HG03565 (cell line): ENCODE results near the gene IMMP1L.

Experiments used
- ATAC-seq: cut with Tn5 transposase; IDR thresholded peaks from one replicate; pipeline ENCODE4 v1.9.1; 2021; ENCODE audit warnings: mild to moderate bottlenecking, moderate library complexity; ENCODE audit not compliant: unreplicated experiment

Gene IMMP1L

GRCh38 chr11:31477528-31478222 is 31.7 kb downstream of the IMMP1L start:
- no peak for ATAC-seq

- ATAC-seq, result no peak
These were observed 35.3 kb downstream of the IMMP1L start for GRCh38 chr11:31474083-31474482.

- ATAC-seq, result no peak
These were observed 45.0 kb downstream of the IMMP1L start for GRCh38 chr11:31464436-31464835.

GRCh38 chr11:31455177-31455576 is 54.2 kb downstream of the IMMP1L start:
- ATAC-seq, result no peak

- ATAC-seq, result no peak
These were observed 58.6 kb downstream of the IMMP1L start for GRCh38 chr11:31450841-31451240.

GRCh38 chr11:31449040-31449439 is 60.4 kb downstream of the IMMP1L start:
- ATAC-seq, result no peak

GRCh38 chr11:31445621-31446020 is 63.8 kb downstream of the IMMP1L start:
- no peak for ATAC-seq

GRCh38 chr11:31443802-31444201 is 65.6 kb downstream of the IMMP1L start:
- ATAC-seq, result no peak

- no peak for ATAC-seq
These were observed 67.3 kb downstream of the IMMP1L start for GRCh38 chr11:31442086-31442485.

- ATAC-seq, result no peak
These were observed 68.1 kb downstream of the IMMP1L start for GRCh38 chr11:31441296-31441695.

GRCh38 chr11:31437742-31438435 is 71.5 kb downstream of the IMMP1L start:
- ATAC-seq, result no peak

- ATAC-seq, result no peak
These were observed 75.6 kb downstream of the IMMP1L start for GRCh38 chr11:31433851-31434250.

GRCh38 chr11:31424652-31425051 is 84.8 kb downstream of the IMMP1L start:
- ATAC-seq, result no peak

- ATAC-seq, result no peak
These were observed 86.7 kb downstream of the IMMP1L start for GRCh38 chr11:31422703-31423102.

- ATAC-seq, result no peak
These were observed 87.6 kb downstream of the IMMP1L start for GRCh38 chr11:31421820-31422219.

- no peak for ATAC-seq
These were observed 89.8 kb downstream of the IMMP1L start for GRCh38 chr11:31419669-31420068.

- no peak for ATAC-seq
These were observed 90.3 kb downstream of the IMMP1L start for GRCh38 chr11:31419138-31419537.

GRCh38 chr11:31417816-31418215 is 91.6 kb downstream of the IMMP1L start:
- ATAC-seq, result no peak

- no peak for ATAC-seq
These were observed 92.1 kb downstream of the IMMP1L start for GRCh38 chr11:31417357-31417756.

GRCh38 chr11:31415435-31415834 is 94.0 kb downstream of the IMMP1L start:
- ATAC-seq, result no peak

GRCh38 chr11:31414338-31414737 is 95.1 kb downstream of the IMMP1L start:
- ATAC-seq, result no peak

- ATAC-seq, result no peak
These were observed 96.5 kb downstream of the IMMP1L start for GRCh38 chr11:31412946-31413345.

- ATAC-seq, result no peak
These were observed 101.2 kb downstream of the IMMP1L start for GRCh38 chr11:31408201-31408600.
